ENCODE measurements around the gene CD3E.

GRCh38 chr11:118259138-118259537 is 45.4 kb upstream of the CD3E start:
- TF ChIP-seq ZNF101 (CRISPR knock-in tag; IDR thresholded peaks at IDR 0.05; ENCODE audit: borderline replicate concordance, low read depth) (no peak), ZNF44 (CRISPR knock-in tag; IDR thresholded peaks at IDR 0.05) (no peak), GTF2F1 (IDR thresholded peaks at IDR 0.05; ENCODE audit: low read length) (no peak), FLYWCH1 (CRISPR knock-in tag; IDR thresholded peaks at IDR 0.05) (no peak), SUZ12 (IDR thresholded peaks at IDR 0.05; ENCODE audit: low read depth, low read length) (no peak), GPN1 (CRISPR knock-in tag; IDR thresholded peaks at IDR 0.05; ENCODE audit: borderline replicate concordance) (no peak), LBX2 (CRISPR knock-in tag; IDR thresholded peaks at IDR 0.05; ENCODE audit: borderline replicate concordance) (no peak), ZFP36L2 (CRISPR knock-in tag; IDR thresholded peaks at IDR 0.05) (no peak), POLR2AphosphoS2 (IDR thresholded peaks at IDR 0.05; ENCODE audit: low read depth, low read length) (no peak), ZBTB42 (CRISPR knock-in tag; IDR thresholded peaks at IDR 0.05) (no peak), CREM (IDR thresholded peaks at IDR 0.05) (no peak), CREM (CRISPR knock-in tag; IDR thresholded peaks at IDR 0.05) (no peak), CTCF (CRISPR knock-in tag; IDR thresholded peaks at IDR 0.05) (no peak), RAD51 (IDR thresholded peaks at IDR 0.05; ENCODE audit: borderline replicate concordance) (no peak), ZNF570 (CRISPR knock-in tag; IDR thresholded peaks at IDR 0.05; ENCODE audit: borderline replicate concordance) (no peak)
